Breast epithelium (tissue), 3 donors: ENCODE measurements around the gene PHF21B.

Experiments used
- CTCF ChIP-seq, 3 donors: fragments of 450-650 bp; IDR thresholded peaks; one replicate each; pipeline ENCODE4 v1.5.1; 2016 to 2017; ENCODE audit warnings: antibody characterized with exemption in 3 of 3, mild to moderate bottlenecking in 3 of 3, moderate library complexity in 3 of 3
- POLR2A ChIP-seq: fragments of 450-650 bp; IDR thresholded peaks from one replicate; pipeline ENCODE4 v1.6.1; 2016; ENCODE audit warnings: antibody characterized with exemption, mild to moderate bottlenecking, moderate library complexity
- POLR2AphosphoS5 ChIP-seq, 3 donors: sonication (generic); formaldehyde crosslinking; IDR thresholded peaks; one replicate each; pipeline ENCODE4 v1.6.1; 2017; ENCODE audit warnings: antibody characterized with exemption in 3 of 3

- TF ChIP-seq CTCF (IDR thresholded peaks at IDR 0.05) (no peak), POLR2A (no peak), POLR2AphosphoS5 (IDR thresholded peaks at IDR 0.05) (no peak)
Measured at GRCh38 chr22:45001653-45002052, 8.2 kb downstream of the PHF21B start.
